GM19240 (cell line): ENCODE data around the gene PMP22.
"Not testable (repeated sequence)": the region's sequence is repeated elsewhere in the genome, so short reads cannot be mapped to it uniquely, and the experiment has no call there.

Source experiments
- DNase-seq: peaks from one replicate; pipeline ENCODE4 v3.0.0; 2011; ENCODE audit warnings: low spot score; ENCODE audit not compliant: insufficient read length

The PMP22 gene

DNA sequence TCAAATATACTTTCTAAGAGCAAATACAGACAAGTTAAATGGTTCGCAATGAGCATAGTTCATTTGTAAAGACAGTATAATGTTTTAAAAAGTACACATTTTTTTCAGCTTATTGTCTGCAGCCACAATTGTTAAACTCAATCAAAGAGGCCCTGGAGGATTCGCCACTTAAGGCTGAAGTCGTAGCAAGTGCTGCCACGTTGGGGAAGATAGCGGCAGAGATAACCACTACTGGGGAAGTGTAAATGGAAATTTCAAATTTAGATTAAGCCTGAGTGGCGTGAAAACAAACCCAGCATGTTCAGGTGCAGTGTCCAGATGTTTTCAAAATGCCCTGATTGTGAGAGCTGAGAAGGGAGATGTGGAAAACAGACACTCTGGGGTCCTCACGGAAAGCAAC is 8.4 kb downstream of the PMP22 start:
- no peak for DNase-seq

DNA sequence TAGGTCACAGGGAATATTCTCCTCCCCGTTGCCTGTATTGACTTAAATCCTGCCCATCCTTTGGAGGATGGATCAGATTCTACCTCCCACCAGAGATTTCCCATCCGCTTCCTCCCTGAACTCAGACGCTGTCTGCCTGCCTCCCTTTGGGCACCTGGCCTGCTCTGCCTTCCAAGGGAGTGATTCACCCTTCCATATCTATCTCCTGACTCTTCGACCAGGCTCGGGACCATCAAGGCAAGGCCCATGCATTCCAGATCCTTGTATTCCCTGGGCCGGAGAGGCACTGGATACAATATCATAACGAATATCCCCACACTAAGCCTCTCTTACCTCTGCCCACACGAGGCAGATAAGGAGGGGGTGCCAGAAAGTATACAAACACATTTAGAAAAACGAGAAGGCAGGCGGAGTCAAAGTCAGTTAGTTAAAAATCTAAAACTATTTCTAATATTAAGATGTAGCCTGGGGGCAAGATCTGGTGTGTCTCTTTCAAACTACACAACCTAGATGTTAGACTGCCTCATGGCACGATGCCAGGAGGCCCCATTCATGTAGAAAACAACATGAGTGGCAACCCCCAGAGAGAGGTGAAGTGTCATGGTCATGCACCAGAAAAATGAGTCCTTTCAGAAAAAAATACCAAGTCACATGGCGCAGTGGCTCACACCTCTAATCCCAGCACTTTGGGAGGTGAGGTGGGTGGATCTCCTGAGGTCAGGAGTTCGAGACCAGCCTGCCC is 9.2 kb downstream of the PMP22 start:
- DNase-seq = no peak

DNA sequence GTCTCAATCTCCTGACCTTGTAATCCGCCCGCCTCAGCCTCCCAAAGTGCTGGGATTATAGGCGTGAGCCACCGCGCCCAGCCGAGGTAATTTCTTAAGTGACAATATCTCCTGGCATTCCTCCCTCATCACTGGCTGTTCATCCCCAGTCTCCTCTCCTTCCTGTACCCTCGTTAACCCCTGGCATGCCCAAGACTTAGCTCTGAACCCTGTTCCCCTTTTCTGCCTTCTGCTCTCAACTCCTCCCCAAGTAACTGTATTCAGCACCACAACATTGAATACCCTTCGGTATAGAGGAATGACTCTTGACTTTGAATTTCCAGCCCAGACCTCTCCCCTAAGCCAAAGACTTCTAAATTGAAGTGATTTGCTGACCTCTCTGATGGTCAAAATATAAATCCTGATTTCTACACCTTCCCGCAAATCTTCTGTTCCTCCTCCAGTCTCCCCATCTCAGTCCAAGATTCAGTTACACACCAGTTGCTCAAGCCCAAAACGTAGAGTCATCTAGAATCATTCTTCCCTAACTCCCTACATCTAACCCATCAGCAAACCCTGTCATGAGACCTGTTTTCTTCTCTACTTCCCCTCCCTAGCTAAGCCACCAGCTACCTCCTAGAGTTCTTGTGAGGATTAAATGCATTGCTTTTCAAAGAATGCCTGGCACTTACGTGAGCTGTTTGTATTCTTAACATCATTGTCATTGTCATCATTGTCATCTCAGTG is 14.8 kb downstream of the PMP22 start:
- DNase-seq = no peak

DNA sequence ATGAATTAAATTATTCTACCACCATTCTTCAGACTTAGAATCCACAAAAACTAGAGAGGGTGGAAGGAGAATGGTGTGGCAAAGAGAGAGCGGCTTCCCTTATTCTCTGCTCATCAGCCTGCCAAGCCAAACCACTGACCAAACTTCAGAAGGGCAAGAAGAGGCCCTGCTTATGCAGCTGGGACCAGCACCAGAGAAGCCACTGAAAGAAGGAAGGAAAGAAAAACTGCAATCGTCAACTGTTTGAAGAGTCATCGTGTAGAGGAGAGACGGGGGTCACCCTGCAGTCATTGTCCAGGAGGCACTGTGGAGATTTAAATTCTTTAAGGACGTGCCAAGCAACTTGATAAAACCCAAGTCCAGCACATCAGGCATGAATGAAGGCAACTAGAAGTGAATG is 15.6 kb downstream of the PMP22 start:
- DNase-seq = no peak

DNA sequence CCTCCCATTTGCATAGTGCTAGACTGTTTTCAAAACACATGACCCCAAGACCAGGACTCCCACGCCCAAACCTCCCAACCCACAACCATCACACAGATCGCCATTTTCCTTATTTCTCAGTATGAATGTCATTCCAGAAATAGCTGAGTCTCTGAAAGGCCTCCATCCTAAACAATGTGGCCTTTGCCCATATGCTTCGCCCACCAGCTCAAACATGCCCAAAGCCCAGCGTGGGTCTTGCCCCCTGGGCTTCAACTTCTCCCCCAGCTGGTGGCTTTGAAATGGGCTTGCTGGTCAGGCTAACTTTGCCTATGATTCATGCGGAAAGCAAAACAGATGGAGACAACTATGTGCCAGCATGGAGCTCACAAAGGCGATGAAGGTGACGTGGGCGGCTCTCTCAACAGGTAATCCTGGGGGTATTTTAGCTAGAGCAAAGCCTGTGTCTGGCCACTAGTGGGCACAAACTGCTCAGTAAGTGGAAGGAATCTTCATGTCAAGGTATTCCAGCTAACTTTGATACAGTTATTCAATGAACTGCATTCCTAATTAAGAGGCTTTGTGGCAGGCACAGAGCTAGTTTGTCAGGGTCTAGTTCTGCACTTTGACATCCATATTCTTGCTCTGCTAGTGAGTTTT is 17.1 kb downstream of the PMP22 start:
- no peak for DNase-seq

DNA sequence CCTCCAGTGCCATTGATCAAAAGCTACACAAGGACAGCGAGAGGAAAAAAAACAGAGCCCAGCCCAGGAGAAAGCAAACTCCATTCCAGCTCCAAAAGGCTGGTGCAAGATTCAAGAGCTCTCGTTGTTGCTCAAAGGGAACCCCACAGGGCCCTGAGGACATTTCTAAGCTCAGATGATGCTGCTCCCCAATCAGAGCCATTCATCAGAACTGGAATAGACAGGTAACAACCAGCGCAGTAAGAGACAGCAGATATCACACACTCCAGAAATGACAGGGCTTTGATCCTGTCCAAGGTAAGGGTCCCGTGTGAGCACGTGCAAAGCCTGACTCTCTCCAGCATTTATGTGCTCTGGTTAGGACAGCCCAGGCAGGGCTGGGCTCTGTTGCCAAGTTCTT is 20.1 kb downstream of the PMP22 start:
- no peak for DNase-seq

DNA sequence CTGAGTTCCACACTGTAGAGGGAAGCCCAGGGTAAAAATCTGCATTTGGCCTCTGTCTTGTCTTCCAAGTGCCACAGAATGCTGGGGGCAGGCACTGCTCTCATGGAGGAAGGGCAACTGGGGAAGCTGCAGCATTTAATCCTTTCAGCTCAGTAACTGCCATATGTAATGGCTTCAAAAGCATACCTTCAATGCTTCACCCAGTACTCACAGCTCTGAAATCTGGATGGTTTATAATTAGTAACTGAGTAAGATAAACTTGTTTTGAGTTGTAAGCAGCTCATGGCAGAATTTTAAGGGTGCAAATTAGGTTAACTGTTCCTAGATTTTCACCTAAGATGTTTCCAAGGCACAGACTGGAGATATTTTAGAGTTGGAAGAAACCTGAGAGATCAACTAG is 24.5 kb downstream of the PMP22 start:
- DNase-seq = no peak

DNA sequence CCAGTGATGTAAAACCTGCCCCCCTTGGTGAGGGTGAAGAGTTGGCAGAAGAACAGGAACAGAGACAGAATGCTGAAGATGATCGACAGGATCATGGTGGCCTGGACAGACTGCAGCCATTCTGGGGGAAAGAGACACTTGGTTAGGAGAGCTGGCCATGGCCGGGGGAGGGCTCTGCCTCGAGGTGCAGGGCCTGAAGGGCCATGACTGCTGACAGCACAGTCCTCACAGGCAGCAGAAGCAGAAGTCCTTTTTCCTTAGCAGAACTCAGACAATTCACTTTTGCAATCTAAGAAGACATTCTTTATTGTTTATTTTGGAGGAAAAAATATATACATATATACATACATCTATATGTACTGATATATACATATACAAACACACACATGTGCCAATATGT is 25.6 kb downstream of the PMP22 start:
- DNase-seq = no peak

DNA sequence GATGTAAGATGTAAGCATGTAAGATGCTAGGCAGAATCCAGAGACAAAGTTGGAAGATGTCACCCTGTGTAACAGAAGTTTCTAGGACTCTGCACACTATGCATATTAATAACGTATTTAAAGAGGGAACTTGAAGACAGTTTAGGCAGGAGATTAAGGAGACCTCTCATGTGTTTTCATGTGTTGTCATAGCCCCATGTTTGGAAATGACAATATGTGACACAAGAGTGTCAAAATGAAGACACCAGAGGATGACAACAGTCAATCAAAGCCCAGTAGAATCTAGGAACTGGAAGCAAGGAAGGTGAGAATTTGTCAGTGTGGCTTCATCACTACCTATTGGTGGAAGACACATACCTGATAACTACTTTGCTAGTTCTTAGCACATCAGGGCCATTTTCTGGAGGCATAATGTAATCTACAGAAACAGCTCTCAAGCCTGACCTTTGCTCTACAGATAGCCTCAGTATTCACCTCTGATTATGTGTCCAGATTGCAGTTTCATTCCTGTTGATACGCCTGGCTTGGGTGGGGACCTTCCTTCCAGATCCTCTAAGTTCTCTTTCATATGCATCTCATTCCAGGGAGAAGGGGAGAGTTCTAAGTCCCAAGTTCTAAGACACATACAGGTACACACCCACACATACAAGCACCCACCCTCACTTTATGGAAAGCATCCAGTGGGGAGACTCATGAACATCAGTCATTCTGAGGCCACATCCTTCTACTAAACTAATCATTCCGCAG is 26.3 kb downstream of the PMP22 start:
- no peak for DNase-seq

DNA sequence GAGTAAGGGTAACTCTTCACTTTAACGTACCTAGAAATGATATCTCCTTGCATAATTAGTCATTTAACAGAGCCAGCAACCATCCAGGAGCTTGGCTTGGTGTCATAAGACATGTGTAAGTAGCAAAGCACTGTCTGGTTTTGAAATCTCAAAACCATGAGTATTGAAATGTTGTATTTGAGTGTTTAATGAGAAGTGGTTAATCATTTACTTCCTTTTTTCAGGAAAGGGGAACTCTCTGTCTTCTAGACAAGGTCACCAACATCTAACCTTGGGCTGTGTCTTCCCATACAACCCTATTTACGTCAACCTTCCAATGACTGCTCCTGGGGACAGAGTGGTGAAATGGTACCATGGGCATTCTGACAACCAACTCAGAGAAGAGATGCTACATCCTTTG is 27.1 kb downstream of the PMP22 start:
- no peak for DNase-seq

DNA sequence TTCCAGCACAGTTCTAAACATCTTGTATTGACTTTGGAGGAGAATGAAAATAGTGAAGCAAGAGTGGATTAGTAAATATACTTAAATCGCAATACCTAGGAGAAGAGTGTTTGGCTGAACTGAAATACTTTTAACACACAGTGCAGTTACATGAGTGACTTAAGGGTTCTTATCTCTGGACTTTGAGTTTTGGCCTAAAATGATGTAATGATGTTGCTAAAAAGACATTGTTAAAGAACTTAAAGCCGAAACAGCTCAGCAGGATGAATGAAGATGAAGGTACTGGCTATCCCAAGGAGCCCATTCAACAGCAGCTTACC is 28.1 kb downstream of the PMP22 start:
- DNase-seq = no peak

DNA sequence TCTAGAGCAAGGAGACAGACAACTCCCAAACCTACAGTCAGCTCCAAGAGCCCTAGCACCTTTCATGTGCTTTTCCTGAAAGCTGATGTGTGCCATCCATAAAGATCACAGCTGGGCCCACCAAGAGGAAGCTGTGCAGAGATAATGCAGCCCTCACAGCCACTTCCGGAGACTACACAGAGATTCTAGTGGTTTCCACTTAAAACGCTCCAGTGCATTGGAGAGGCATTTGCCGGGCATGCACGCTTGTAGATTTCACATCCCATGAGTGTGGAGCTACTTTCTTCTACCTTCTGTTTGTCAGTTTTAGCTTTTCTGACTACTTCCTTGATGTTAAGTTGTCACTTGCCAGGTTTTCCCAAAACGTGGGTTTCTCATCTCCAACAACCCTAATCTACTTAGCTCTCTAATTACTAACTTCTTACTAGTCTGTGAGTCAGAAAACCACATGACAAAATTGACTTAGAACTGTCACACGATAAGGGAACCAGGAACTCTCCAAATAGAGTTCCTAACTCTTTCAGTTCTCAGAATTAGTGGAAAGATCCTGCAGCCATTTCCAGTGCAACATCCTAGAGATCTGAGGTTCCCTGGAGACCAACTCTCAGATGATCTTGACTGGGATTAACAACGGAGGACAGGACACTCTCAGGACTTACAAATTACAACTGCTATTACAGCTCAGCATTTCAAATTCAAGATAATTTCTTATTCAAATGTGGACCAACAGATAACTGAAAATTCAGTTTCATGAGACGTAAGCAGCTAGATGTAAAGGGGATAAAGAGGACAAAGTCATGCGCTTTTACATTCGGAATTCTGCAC is 28.6 kb downstream of the PMP22 start:
- no peak for DNase-seq

DNA sequence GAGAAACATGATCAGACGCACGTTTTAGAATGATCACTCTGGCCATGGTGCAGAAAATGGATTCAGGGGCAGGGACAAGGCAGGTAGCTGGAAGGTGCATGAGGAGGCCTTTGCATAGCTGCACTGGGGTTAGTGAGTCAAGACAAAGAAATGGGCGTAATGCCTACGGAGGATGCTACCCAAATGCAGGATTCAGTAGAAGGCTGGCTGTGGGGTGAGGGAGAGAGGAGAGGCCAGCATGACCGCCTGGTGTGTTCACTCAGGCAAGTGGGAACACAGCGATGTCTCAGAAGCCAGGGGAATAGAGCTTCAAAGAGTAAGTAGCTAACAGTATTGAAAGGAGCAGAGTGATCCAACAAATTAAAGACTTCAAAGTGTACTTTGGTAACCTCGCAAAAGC is 31.2 kb downstream of the PMP22 start:
- DNase-seq = no peak

DNA sequence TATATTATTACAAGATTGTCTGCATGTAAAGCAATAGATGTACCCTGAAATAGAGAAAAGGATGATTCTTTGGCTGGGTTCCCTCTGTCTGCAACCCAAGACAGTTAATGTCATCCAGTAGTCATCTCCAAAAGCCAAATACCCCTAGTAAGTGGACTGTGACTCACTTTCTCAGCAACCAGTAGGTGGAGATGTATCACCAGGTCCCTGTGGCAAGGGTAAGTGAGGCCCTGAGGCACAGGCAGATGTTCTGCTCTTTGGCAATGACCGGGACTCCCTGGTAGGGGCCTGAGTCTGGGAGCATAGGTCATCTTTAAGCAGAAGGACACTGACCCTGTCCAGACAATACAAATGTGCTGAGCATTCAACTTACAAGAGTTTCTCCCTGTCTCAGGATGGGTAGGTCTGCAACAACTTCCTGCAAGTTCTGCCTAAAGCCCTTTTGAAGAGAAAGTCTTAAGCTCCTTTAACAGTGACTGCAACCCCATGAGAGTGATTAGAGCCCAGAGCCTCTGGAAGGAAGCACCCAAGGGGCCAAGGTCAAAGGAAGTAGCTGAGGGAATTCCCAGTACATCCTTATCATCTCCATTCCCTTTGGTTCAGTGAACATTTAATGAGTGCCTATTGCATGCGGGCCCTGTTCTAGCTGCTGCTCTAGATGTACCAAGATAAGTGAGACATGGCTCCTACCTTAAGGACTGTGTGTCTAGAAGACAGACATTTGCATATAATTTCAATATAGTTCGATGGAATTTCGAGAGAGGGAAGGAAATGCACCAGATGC is 31.9 kb downstream of the PMP22 start:
- no peak for DNase-seq

DNA sequence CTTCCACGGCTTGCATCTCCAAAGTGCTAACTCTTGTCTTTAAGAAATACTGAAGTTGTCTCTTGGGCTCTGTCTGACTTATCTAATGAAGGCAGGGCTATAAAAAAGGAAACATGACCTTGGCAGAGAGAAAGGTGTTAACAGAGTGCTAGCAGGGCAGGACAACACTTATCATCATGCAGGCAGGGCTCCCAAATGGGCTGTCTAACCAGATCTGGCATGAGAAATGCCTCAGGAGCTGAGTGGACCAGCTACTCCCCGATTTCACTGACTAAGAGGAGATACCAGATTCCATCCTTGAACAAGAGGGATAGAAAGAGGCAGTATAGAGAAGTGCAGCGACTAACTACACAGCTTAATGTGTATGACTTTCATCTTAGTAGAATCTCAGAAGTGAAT is 32.6 kb downstream of the PMP22 start:
- no peak for DNase-seq

DNA sequence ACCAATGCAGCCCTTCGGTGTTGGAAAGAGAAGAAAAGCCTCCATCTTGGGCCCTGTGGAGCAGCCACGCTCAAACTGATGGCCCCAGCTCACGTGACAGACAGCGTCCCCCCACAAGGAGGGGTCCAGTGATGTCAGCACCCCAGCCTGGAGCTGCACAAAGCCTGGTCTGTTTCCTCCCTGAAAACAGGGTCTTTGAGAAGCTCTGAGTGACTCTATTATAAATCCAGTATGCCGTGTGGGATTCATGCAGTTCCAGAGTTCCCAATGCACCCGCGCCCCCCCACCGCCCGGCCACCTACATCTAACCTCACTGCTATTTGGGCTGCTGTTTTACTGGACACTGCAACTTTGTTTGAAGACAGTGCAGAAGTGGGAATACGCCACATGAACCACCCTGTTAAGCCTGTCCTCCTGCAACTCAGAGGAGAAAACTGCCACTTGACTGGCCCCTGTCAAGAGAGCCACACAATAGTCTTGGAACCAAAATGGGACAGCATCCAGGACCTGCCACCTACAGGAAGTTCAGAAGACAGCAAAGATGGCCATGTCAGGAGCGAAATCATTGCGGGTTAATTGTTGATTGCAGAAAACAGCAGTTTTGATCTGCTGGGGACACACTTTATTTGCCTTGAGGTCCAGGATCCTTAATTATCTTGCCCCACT is 33.1 kb downstream of the PMP22 start:
- no peak for DNase-seq

DNA sequence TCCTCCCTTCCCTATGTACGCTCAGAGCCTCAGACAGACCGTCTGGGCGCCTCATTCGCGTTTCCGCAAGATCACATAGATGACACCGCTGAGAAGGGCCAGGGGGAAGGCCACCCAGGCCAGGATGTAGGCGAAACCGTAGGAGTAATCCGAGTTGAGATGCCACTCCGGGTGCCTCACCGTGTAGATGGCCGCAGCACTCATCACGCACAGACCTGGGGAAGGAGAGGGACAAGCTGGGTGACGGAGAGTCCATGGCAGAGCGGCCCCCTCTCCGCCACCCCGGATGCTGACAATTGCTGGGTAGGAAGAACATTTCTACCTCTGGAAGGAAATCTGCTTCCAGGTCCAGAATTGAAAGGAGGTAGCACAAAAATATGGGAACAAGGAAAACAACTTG is 34.3 kb downstream of the PMP22 start:
- DNase-seq = no peak

DNA sequence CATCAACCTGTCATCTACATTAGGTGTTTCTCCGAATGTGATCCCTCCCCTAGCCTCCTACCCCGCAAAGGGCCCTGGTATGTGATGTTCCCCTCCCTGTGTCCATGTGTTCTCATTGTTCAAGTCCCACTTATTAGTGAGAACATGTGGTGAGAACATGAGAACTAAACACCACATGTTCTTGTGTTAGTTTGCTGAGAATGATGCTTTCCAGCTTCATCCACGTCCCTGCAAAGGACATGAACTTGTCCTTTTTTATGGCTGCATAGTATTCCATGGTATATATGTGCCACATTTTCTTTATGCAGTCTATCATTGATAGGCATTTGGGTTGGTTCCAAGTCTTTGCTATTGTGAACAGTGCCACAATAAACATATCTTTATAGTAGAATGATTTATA is 43.3 kb downstream of the PMP22 start:
- DNase-seq = not testable (repeated sequence)

DNA sequence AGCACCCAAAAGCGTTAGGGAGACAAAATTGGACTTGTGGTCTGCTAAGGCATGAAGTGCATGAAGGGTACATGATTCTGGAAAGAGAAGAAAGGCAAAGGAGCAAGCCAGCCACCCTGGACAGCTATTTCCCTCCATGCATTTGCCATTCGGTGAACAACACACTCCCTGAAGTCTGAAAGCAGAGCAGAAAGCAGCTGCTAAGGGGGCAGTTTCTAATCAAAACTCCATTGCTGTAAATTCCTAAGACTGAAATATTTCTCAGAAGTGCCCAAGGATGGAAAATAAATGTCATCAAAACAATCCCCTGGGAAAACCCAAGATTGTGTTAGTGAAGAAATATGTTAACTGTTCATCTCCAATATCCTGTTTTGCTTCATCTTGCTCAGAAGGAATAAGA is 44.3 kb downstream of the PMP22 start:
- DNase-seq = no peak

DNA sequence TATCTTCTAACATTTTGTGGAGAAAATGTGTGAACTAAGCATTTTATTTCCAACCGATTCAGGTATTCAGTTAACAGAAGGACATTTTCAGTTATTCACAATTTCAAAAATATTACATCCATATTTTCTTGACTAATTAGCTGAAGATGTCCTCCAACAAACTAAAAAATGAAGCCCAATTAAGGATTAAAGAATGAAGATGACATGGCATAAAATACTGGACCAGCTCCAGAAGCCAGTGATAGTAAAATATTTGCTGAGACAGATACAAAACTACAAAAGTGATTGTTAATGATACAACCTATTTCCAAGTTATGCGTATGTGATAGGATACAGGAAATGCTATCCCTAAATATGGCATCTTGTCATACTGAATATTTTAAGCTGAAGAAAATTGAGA is 48.6 kb downstream of the PMP22 start:
- DNase-seq = no peak
